ENCODE data around the gene DNAJB6. TPM values are rescaled to one million over a fixed set of nuclear protein-coding genes. Genes with fewer than 3 reads are reported as not detected.

DNAJB6 gene
- total RNA-seq, 1 experiment from 2014 or later: 82.5 TPM

DNA sequence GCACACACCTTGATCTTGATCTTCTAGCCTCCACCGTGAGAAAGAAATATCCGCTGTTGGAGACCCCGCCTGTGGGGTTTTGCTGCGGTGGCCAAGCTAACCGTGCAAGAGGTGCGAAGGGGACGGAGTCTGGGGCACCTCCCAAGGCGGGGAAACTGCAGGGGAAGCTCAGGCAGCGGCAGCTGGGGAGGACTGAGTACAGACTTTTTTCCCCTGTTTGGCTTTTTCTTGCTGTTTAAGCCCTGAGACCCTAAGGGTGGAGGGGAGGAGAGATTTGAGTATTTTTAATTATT is 108.0 kb downstream of the DNAJB6 start:
- RAD21 ChIA-PET (ENCODE audit: low non-redundant PET in 1 of 2, low total read pairs in 2 of 2, uncharacterized antibody in 2 of 2, unreplicated experiment in 2 of 2): no interaction called here
- CTCF ChIA-PET: no interaction called here
- no peaks in the 10 kb centered on the region for H3K36me3 ChIP-seq (ENCODE audit: control insufficient read depth in 1 of 2, insufficient read depth in 2 of 2, low read length in 2 of 2)
- H3K27me3 ChIP-seq (ENCODE audit: insufficient read depth, low read length): no peaks in the 10 kb centered on the region
- TF ChIP-seq SP1 (IDR thresholded peaks at IDR 0.05; ENCODE audit: low read depth) (no peak), FOSL1 (IDR thresholded peaks at IDR 0.05; ENCODE audit: low read depth) (no peak), YY1 (IDR thresholded peaks at IDR 0.05; ENCODE audit: extremely low read depth, insufficient replicate concordance, low read depth, low read length) (no peak), EGR1 (IDR thresholded peaks at IDR 0.05; ENCODE audit: low read depth) (no peak), ELF1 (IDR thresholded peaks at IDR 0.05; ENCODE audit: borderline replicate concordance, low read depth) (no peak), EZH2phosphoT487 (IDR thresholded peaks at IDR 0.05; ENCODE audit: borderline replicate concordance) (no peak)
- TF ChIP-seq, protein P1, sequence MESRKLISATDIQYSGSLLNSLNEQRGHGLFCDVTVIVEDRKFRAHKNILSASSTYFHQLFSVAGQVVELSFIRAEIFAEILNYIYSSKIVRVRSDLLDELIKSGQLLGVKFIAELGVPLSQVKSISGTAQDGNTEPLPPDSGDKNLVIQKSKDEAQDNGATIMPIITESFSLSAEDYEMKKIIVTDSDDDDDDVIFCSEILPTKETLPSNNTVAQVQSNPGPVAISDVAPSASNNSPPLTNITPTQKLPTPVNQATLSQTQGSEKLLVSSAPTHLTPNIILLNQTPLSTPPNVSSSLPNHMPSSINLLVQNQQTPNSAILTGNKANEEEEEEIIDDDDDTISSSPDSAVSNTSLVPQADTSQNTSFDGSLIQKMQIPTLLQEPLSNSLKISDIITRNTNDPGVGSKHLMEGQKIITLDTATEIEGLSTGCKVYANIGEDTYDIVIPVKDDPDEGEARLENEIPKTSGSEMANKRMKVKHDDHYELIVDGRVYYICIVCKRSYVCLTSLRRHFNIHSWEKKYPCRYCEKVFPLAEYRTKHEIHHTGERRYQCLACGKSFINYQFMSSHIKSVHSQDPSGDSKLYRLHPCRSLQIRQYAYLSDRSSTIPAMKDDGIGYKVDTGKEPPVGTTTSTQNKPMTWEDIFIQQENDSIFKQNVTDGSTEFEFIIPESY (IDR thresholded peaks at IDR 0.05; ENCODE audit: extremely low read depth, insufficient replicate concordance, low read length): no peak
- TF ChIP-seq, protein P2, sequence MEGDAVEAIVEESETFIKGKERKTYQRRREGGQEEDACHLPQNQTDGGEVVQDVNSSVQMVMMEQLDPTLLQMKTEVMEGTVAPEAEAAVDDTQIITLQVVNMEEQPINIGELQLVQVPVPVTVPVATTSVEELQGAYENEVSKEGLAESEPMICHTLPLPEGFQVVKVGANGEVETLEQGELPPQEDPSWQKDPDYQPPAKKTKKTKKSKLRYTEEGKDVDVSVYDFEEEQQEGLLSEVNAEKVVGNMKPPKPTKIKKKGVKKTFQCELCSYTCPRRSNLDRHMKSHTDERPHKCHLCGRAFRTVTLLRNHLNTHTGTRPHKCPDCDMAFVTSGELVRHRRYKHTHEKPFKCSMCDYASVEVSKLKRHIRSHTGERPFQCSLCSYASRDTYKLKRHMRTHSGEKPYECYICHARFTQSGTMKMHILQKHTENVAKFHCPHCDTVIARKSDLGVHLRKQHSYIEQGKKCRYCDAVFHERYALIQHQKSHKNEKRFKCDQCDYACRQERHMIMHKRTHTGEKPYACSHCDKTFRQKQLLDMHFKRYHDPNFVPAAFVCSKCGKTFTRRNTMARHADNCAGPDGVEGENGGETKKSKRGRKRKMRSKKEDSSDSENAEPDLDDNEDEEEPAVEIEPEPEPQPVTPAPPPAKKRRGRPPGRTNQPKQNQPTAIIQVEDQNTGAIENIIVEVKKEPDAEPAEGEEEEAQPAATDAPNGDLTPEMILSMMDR (IDR thresholded peaks at IDR 0.05 in 2 of 3, conservative IDR thresholded peaks at IDR 0.05 in 1 of 3; ENCODE audit: borderline replicate concordance in 1 of 3, insufficient read depth in 1 of 3, low read depth in 2 of 3, low read length in 2 of 3): no peak
- H3K9me2 ChIP-seq (ENCODE audit: insufficient read depth): no peaks in the 10 kb centered on the region
- POLR2A ChIA-PET: no interaction called here
- H3K4me2 ChIP-seq (ENCODE audit: low read length): no peak overlapping the region
- no peaks in the 10 kb centered on the region for H3K4me1 ChIP-seq (ENCODE audit: control insufficient read depth in 1 of 2, insufficient read depth in 2 of 2, low read length in 2 of 2)
- H3K79me2 ChIP-seq (ENCODE audit: insufficient read depth, low read length): no peaks in the 10 kb centered on the region
- no peaks in the 10 kb centered on the region for H4K20me1 ChIP-seq (ENCODE audit: insufficient read depth)
- no peak overlapping the region for H3K9ac ChIP-seq (ENCODE audit: low read length)
- no peak overlapping the region for H2AFZ ChIP-seq (ENCODE audit: low read depth, low read length, poor library complexity, severe bottlenecking)
- no peaks in the 10 kb centered on the region for H3K9me3 ChIP-seq (ENCODE audit: control insufficient read depth in 1 of 2, insufficient read depth in 1 of 2, low read depth in 1 of 2, low read length in 2 of 2)
- intact Hi-C loops (cut with micrococcal nuclease): no loop called here
- ATAC-seq (no peak), DNase-seq (ENCODE audit: low read depth, low spot score) (no peak)
- BruUV-seq (replicated peaks): no TSS peak
- H3K27ac ChIP-seq (ENCODE audit: low read depth, low read length): no peak overlapping the region
- no peak overlapping the region for H3K4me3 ChIP-seq (replicated peaks in 1 of 2; ENCODE audit: low read depth in 1 of 2, low read length in 2 of 2)
